ENCODE data around the gene ARMC6. TPM values are rescaled to one million over a fixed set of nuclear protein-coding genes. Genes with fewer than 3 reads are reported as not detected.

The ARMC6 gene
- total RNA-seq, 6 experiments from 2014 or later = 19.3 to 64.8 (median 41.4) TPM

GRCh38 chr19:19043481-19043880, 10.1 kb downstream of the ARMC6 start:
- H3K27ac ChIP-seq = no peak overlapping the region
- ATAC-seq = no peak
- H3K4me1 ChIP-seq = peaks cover 0 to 16% (median 4%) of the 10 kb centered on the region in 4 donors
- DNase-seq = no peak
- WGBS (ENCODE audit: insufficient coverage, low coverage, low lambda C conversion rate, missing lambda C conversion rate) = 100% methylated on average over 2 of the region's 6 CpGs
- intact Hi-C loops (cut with DNase I) = no loop called here
- TF ChIP-seq CTCF (IDR thresholded peaks at IDR 0.05) (no peak), POLR2A (IDR thresholded peaks at IDR 0.05) (no peak)
- H3K9me3 ChIP-seq = no peaks in the 10 kb centered on the region
- H3K27me3 ChIP-seq = no peaks in the 10 kb centered on the region
- H3K4me3 ChIP-seq = no peak overlapping the region
- peaks cover 0 to 9% (median 4%) of the 10 kb centered on the region in 4 donors for H3K36me3 ChIP-seq

GRCh38 chr19:19043881-19044280, 10.5 kb downstream of the ARMC6 start:
- Histone ChIP-seq H3K27me3 (no peaks in the 10 kb centered on the region), H3K27ac (no peak overlapping the region), H3K36me3 (peaks cover 0 to 9% (median 4%) of the 10 kb centered on the region in 4 donors), H3K9me3 (no peaks in the 10 kb centered on the region), H3K4me3 (no peak overlapping the region), H3K4me1 (peaks cover 0 to 16% (median 4%) of the 10 kb centered on the region in 4 donors)
- WGBS (ENCODE audit: insufficient coverage, low coverage, low lambda C conversion rate, missing lambda C conversion rate) = 82% methylated on average over 3 of the region's 6 CpGs
- no peak for ATAC-seq
- TF ChIP-seq CTCF (IDR thresholded peaks at IDR 0.05) = no peak
- TF ChIP-seq POLR2A (IDR thresholded peaks at IDR 0.05) = no peak
- DNase-seq = no peak
- intact Hi-C loops (cut with DNase I) = no loop called here

GRCh38 chr19:19049406-19049805, 16.0 kb downstream of the ARMC6 start:
- WGBS (ENCODE audit: insufficient coverage, low coverage, low lambda C conversion rate, missing lambda C conversion rate) = 83% methylated on average over 2 of the region's 2 CpGs
- Histone ChIP-seq H3K36me3 (peaks cover 0 to 5% (median 2%) of the 10 kb centered on the region in 4 donors), H3K27me3 (no peaks in the 10 kb centered on the region), H3K4me1 (peaks cover 0 to 15% (median 3%) of the 10 kb centered on the region in 4 donors), H3K27ac (no peak overlapping the region), H3K9me3 (no peaks in the 10 kb centered on the region), H3K4me3 (no peak overlapping the region)
- TF ChIP-seq POLR2A (IDR thresholded peaks at IDR 0.05) (no peak), CTCF (IDR thresholded peaks at IDR 0.05) (no peak)
- no peak for DNase-seq
- ATAC-seq = no peak
- intact Hi-C loops (cut with DNase I) = no loop called here

GRCh38 chr19:19050104-19050503, 16.7 kb downstream of the ARMC6 start:
- no peak overlapping the region for H3K27ac ChIP-seq
- no peaks in the 10 kb centered on the region for H3K9me3 ChIP-seq
- WGBS (ENCODE audit: insufficient coverage, low coverage, low lambda C conversion rate, missing lambda C conversion rate) = 68% methylated on average over 4 of the region's 4 CpGs
- ATAC-seq (no peak), DNase-seq (no peak)
- no peaks in the 10 kb centered on the region for H3K27me3 ChIP-seq
- peaks cover 0 to 15% (median 6%) of the 10 kb centered on the region in 4 donors for H3K4me1 ChIP-seq
- intact Hi-C loops (cut with DNase I) = loop anchor here (10.0 kb wide), 1 partner anchor 65 kb away; no protein-coding TSS in a partner anchor
- peaks cover 0 to 9% (median 3%) of the 10 kb centered on the region in 4 donors for H3K36me3 ChIP-seq
- TF ChIP-seq CTCF (IDR thresholded peaks at IDR 0.05) = no peak
- no peak for TF ChIP-seq POLR2A (IDR thresholded peaks at IDR 0.05)
- H3K4me3 ChIP-seq = no peak overlapping the region
